ENCODE data around the gene SLC66A2. TPM values are rescaled to one million over a fixed set of nuclear protein-coding genes. Genes with fewer than 3 reads are reported as not detected.

Gene SLC66A2
- total and polyA plus RNA-seq, 10 of the 15 experiments (the other 5 are each of a cell fraction or from before 2014, with no cell fraction given) = 0.69 to 42.5 (median 14.8) TPM

- in situ Hi-C loops (cut with MboI) (no loop called here), intact Hi-C loops (cut with micrococcal nuclease; ENCODE audit: unreplicated experiment) (no loop called here)
- Histone ChIP-seq H3K4me3 (no peak overlapping the region), H3K79me2 (ENCODE audit: control insufficient read depth, insufficient read depth, low read length) (no peaks in the 10 kb centered on the region), H3K9me3 (replicated peaks; ENCODE audit: control insufficient read depth, insufficient read depth, low read length) (peaks cover 11% of the 10 kb centered on the region; the same call in 2 of the 3 replicates), H3K27ac (ENCODE audit: control insufficient read depth, insufficient read depth) (no peak overlapping the region), H3K4me1 (ENCODE audit: control insufficient read depth, insufficient read depth, low read length) (no peaks in the 10 kb centered on the region), H3K27me3 (replicated peaks in 1 of 2; ENCODE audit: control insufficient read depth in 2 of 2, insufficient read depth in 2 of 2, low read length in 1 of 2) (no peaks in the 10 kb centered on the region), H2AFZ (ENCODE audit: control insufficient read depth, low read depth, low read length) (no peak overlapping the region), H3K4me2 (ENCODE audit: control insufficient read depth, insufficient read depth) (no peak overlapping the region), H3K9ac (ENCODE audit: control insufficient read depth, insufficient read depth, low read length) (no peak overlapping the region), H4K20me1 (ENCODE audit: control insufficient read depth, insufficient read depth) (no peaks in the 10 kb centered on the region), H3K36me3 (ENCODE audit: control insufficient read depth in 2 of 2, insufficient read depth in 2 of 2, low read length in 1 of 2) (peaks cover 0 to 3% of the 10 kb centered on the region in 2 experiments; a peak in 2 of 4 replicates)
- CTCF ChIA-PET = no interaction called here
- POLR2A ChIA-PET = no interaction called here
- DNase-seq (ENCODE audit: low read depth, low spot score) (no peak), FAIRE-seq (no peak), ATAC-seq (no peak)
- RAD21 ChIA-PET (ENCODE audit: unreplicated experiment) = no interaction called here
- BruUV-seq (replicated peaks) = no TSS peak
- SMC1A ChIA-PET (ENCODE audit: uncharacterized antibody, unreplicated experiment) = no interaction called here
- WGBS (ENCODE audit: insufficient coverage, insufficient replicate concordance, low lambda C conversion rate, missing lambda C conversion rate) = 88% methylated on average over 15 of the region's 15 CpGs
- TF ChIP-seq TARDBP (IDR thresholded peaks at IDR 0.05; ENCODE audit: borderline replicate concordance) = no peak
- peak; percentile 19; the same call in 1 of the 2 replicates for TF ChIP-seq POLR2A (IDR thresholded peaks at IDR 0.05; ENCODE audit: low read depth, low read length)
Observed at GRCh38 chr18:79897940-79898625, 53.4 kb downstream of the SLC66A2 start.

- 76% methylated on average over 3 of the region's 3 CpGs for WGBS (ENCODE audit: insufficient coverage, insufficient replicate concordance, low lambda C conversion rate, missing lambda C conversion rate)
- H2AFZ ChIP-seq (ENCODE audit: control insufficient read depth, low read depth, low read length) = no peak overlapping the region
- RAD21 ChIA-PET (ENCODE audit: unreplicated experiment) = no interaction called here
- BruUV-seq (replicated peaks) = no TSS peak
- no peak overlapping the region for H3K27ac ChIP-seq (ENCODE audit: control insufficient read depth, insufficient read depth)
- TF ChIP-seq REST (IDR thresholded peaks at IDR 0.05; ENCODE audit: low read depth, low read length) = no peak
- 0 out of 2 replicates have a peak, but pooled peaks have one; percentile 31 for TF ChIP-seq CBX5 (IDR thresholded peaks at IDR 0.05; ENCODE audit: low read depth)
- SMC1A ChIA-PET (ENCODE audit: uncharacterized antibody, unreplicated experiment) = no interaction called here
- H3K27me3 ChIP-seq (replicated peaks in 1 of 2; ENCODE audit: control insufficient read depth in 2 of 2, insufficient read depth in 2 of 2, low read length in 1 of 2) = no peaks in the 10 kb centered on the region
- H3K4me3 ChIP-seq = no peak overlapping the region
- H3K9me3 ChIP-seq (replicated peaks; ENCODE audit: control insufficient read depth, insufficient read depth, low read length) = peaks cover 11% of the 10 kb centered on the region; the same call in 2 of the 3 replicates
- intact Hi-C loops (cut with micrococcal nuclease; ENCODE audit: unreplicated experiment) = no loop called here
- FAIRE-seq (no peak), ATAC-seq (no peak), DNase-seq (ENCODE audit: low read depth, low spot score) (no peak)
- H3K79me2 ChIP-seq (ENCODE audit: control insufficient read depth, insufficient read depth, low read length) = no peaks in the 10 kb centered on the region
- H3K36me3 ChIP-seq (ENCODE audit: control insufficient read depth in 2 of 2, insufficient read depth in 2 of 2, low read length in 1 of 2) = no peaks in the 10 kb centered on the region
- no peaks in the 10 kb centered on the region for H3K4me1 ChIP-seq (ENCODE audit: control insufficient read depth, insufficient read depth, low read length)
- POLR2A ChIA-PET = no interaction called here
- H3K4me2 ChIP-seq (ENCODE audit: control insufficient read depth, insufficient read depth) = no peak overlapping the region
- in situ Hi-C loops (cut with MboI) = no loop called here
- CTCF ChIA-PET = no interaction called here
- H4K20me1 ChIP-seq (ENCODE audit: control insufficient read depth, insufficient read depth) = no peaks in the 10 kb centered on the region
- H3K9ac ChIP-seq (ENCODE audit: control insufficient read depth, insufficient read depth, low read length) = no peak overlapping the region
Observed at GRCh38 chr18:79896738-79897137, 54.7 kb downstream of the SLC66A2 start.

All from GM12878 (cell line).